ENCODE data around the gene NMNAT2.

The NMNAT2 gene

GRCh38 chr1:183461350-183461749 is 43.2 kb upstream of the NMNAT2 start:
- Histone ChIP-seq H3K27me3 (ENCODE audit: insufficient read depth, low read depth) (no peaks in the 10 kb centered on the region), H3K4me3 (IDR thresholded peaks at IDR 0.05; ENCODE audit: insufficient read depth, low read depth, low read length) (no peak overlapping the region), H4K20me1 (ENCODE audit: insufficient read depth) (no peaks in the 10 kb centered on the region), H3K27ac (no peak overlapping the region), H3K4me1 (ENCODE audit: low read depth, poor library complexity, severe bottlenecking) (no peaks in the 10 kb centered on the region), H3K9ac (no peak overlapping the region), H2AFZ (ENCODE audit: low read depth) (no peak overlapping the region), H3K79me2 (ENCODE audit: insufficient read depth, low read depth) (no peaks in the 10 kb centered on the region), H3K4me2 (no peak overlapping the region), H3K36me3 (ENCODE audit: insufficient read depth) (no peaks in the 10 kb centered on the region)
- TF ChIP-seq CTCF (conservative IDR thresholded peaks at IDR 0.05; ENCODE audit: low read depth, low read length) = no peak

- no peak for TF ChIP-seq CTCF (conservative IDR thresholded peaks at IDR 0.05; ENCODE audit: low read depth, low read length)
- no peaks in the 10 kb centered on the region for H3K27me3 ChIP-seq (ENCODE audit: insufficient read depth, low read depth)
- H3K4me3 ChIP-seq (IDR thresholded peaks at IDR 0.05; ENCODE audit: insufficient read depth, low read depth, low read length) = no peak overlapping the region
- no peak overlapping the region for H3K4me2 ChIP-seq
- no peak overlapping the region for H3K9ac ChIP-seq
- no peaks in the 10 kb centered on the region for H3K36me3 ChIP-seq (ENCODE audit: insufficient read depth)
- H4K20me1 ChIP-seq (ENCODE audit: insufficient read depth) = no peaks in the 10 kb centered on the region
- H3K4me1 ChIP-seq (ENCODE audit: low read depth, poor library complexity, severe bottlenecking) = no peaks in the 10 kb centered on the region
- no peak overlapping the region for H3K27ac ChIP-seq
- H3K79me2 ChIP-seq (ENCODE audit: insufficient read depth, low read depth) = no peaks in the 10 kb centered on the region
- H2AFZ ChIP-seq (ENCODE audit: low read depth) = no peak overlapping the region
Observed at GRCh38 chr1:183460596-183460995, 42.4 kb upstream of the NMNAT2 start.

GRCh38 chr1:183457449-183457848 is 39.3 kb upstream of the NMNAT2 start:
- no peak overlapping the region for H3K9ac ChIP-seq
- no peak overlapping the region for H3K4me3 ChIP-seq (IDR thresholded peaks at IDR 0.05; ENCODE audit: insufficient read depth, low read depth, low read length)
- no peaks in the 10 kb centered on the region for H3K79me2 ChIP-seq (ENCODE audit: insufficient read depth, low read depth)
- no peaks in the 10 kb centered on the region for H4K20me1 ChIP-seq (ENCODE audit: insufficient read depth)
- H3K36me3 ChIP-seq (ENCODE audit: insufficient read depth) = no peaks in the 10 kb centered on the region
- no peak overlapping the region for H3K27ac ChIP-seq
- no peak for TF ChIP-seq CTCF (conservative IDR thresholded peaks at IDR 0.05; ENCODE audit: low read depth, low read length)
- H3K4me2 ChIP-seq = no peak overlapping the region
- H3K4me1 ChIP-seq (ENCODE audit: low read depth, poor library complexity, severe bottlenecking) = no peaks in the 10 kb centered on the region
- H2AFZ ChIP-seq (ENCODE audit: low read depth) = no peak overlapping the region
- H3K27me3 ChIP-seq (ENCODE audit: insufficient read depth, low read depth) = no peaks in the 10 kb centered on the region

- Histone ChIP-seq H3K9ac (no peak overlapping the region), H2AFZ (ENCODE audit: low read depth) (no peak overlapping the region)
Observed at GRCh38 chr1:183456826-183457225, 38.6 kb upstream of the NMNAT2 start.

More at GRCh38 chr1:183456826-183457225, 38.6 kb upstream of the NMNAT2 start:
- no peaks in the 10 kb centered on the region for H4K20me1 ChIP-seq (ENCODE audit: insufficient read depth)
- H3K27me3 ChIP-seq (ENCODE audit: insufficient read depth, low read depth) = no peaks in the 10 kb centered on the region
- no peak for TF ChIP-seq CTCF (conservative IDR thresholded peaks at IDR 0.05; ENCODE audit: low read depth, low read length)
- H3K4me1 ChIP-seq (ENCODE audit: low read depth, poor library complexity, severe bottlenecking) = no peaks in the 10 kb centered on the region
- no peaks in the 10 kb centered on the region for H3K79me2 ChIP-seq (ENCODE audit: insufficient read depth, low read depth)
- no peak overlapping the region for H3K4me3 ChIP-seq (IDR thresholded peaks at IDR 0.05; ENCODE audit: insufficient read depth, low read depth, low read length)
- H3K27ac ChIP-seq = no peak overlapping the region
- no peaks in the 10 kb centered on the region for H3K36me3 ChIP-seq (ENCODE audit: insufficient read depth)
- H3K4me2 ChIP-seq = no peak overlapping the region

Measured in KMS-11 (cell line).